Activated CD4-positive, alpha-beta T cell treated with anti-CD3 and anti-CD28 coated beads for 36 hours (primary cell): Measurements from ENCODE around the gene COL4A1. TPM values are rescaled to one million over a fixed set of nuclear protein-coding genes. Genes with fewer than 3 reads are reported as not detected.

Experiments used
- ATAC-seq: fragments of 200-7000 bp; cut with Tn5 transposase; one replicate; pipeline ENCODE4 v1.10.0; 2021; ENCODE audit warnings: mild to moderate bottlenecking, moderate library complexity
- CTCF ChIA-PET: fragments of 350-600 bp; sonication (Branson Sonifier 250); formaldehyde crosslinking; loops from one replicate; lab custom pipeline; 2021; ENCODE audit warnings: antibody characterized with exemption; lab: Charles Lee
- POLR2A ChIA-PET: fragments of 350-600 bp; sonication (Branson Sonifier 250); formaldehyde crosslinking; loops from one replicate; lab custom pipeline; 2021; ENCODE audit warnings: antibody characterized with exemption, inconsistent platforms; lab: Charles Lee
- DNase-seq: peaks from one replicate; pipeline ENCODE4 v3.0.0-alpha.2; 2020
- H3K27ac Mint-ChIP-seq: one replicate; pipeline ENCODE4 v1.8.0; 2021; ENCODE audit warnings: mixed read lengths
- H3K27me3 Mint-ChIP-seq: one replicate; pipeline ENCODE4 v1.8.0; 2021; ENCODE audit warnings: mixed read lengths
- H3K36me3 Mint-ChIP-seq: one replicate; pipeline ENCODE4 v1.8.0; 2021; ENCODE audit warnings: low read depth, mixed read lengths
- H3K4me1 Mint-ChIP-seq: one replicate; pipeline ENCODE4 v1.8.0; 2021; ENCODE audit warnings: mixed read lengths
- H3K4me3 Mint-ChIP-seq: one replicate; pipeline ENCODE4 v1.8.0; 2021; ENCODE audit warnings: mild to moderate bottlenecking, moderate library complexity, mixed read lengths
- H3K9me3 Mint-ChIP-seq: one replicate; pipeline ENCODE4 v1.8.0; 2021; ENCODE audit warnings: low read depth, mixed read lengths
- intact Hi-C, 2 experiments: fragments of 100-400 bp; cut with DNase I in 1 of 2; cut with micrococcal nuclease in 1 of 2; formaldehyde crosslinking; loops; one replicate each; pipeline versions ENCODE4 v1.14.2 to v1.15.1; 2022 to 2024; cut with DNase I, micrococcal nuclease
- total RNA-seq, 2 experiments: library from RNA; stranded (reverse); gene quantifications; one replicate each; pipeline ENCODE4 v1.2.3, GENCODE V29; 2021

Gene COL4A1
- total RNA-seq, 2 experiments from 2014 or later = 0.14 TPM; not detected in 1

DNA sequence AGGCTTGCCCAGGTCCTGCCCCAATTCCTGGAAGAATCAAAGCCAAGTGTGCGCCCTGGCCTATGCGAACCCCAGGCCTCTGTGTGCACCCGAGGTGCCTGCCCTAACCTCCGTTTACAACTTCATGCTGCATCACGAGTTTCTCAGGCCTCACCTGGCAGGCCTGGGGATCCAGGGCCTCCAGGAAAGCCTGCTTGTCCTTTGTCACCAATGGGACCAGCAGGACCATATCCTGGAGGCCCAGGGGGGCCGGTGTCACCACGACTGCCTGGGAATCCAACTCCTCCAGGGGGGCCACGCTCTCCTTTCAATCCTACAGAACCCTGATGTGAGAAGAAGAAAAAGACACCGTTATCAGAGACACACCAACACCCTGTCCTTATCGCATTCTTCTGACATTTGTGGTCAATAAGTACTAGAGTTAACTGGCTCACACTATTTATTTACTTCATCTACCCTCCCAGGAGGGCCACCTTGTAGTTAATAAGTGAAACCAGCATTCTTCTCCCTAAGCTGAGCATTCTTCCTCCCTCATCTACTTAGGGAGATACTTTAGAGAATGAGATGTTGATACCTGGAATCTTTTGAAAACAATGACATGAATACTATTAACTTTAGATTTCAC, 120.6 kb downstream of the COL4A1 start:
- ChIA-PET CTCF (no interaction called here), POLR2A (no interaction called here)
- Mint-ChIP-seq H3K9me3 (no peaks in the 10 kb centered on the region), H3K4me1 (no peaks in the 10 kb centered on the region), H3K4me3 (no peak overlapping the region), H3K36me3 (no peaks in the 10 kb centered on the region), H3K27me3 (peaks cover 10% of the 10 kb centered on the region), H3K27ac (no peak overlapping the region)
- DNase-seq (no peak), ATAC-seq (no peak)
- intact Hi-C loops = no loop called here

DNA sequence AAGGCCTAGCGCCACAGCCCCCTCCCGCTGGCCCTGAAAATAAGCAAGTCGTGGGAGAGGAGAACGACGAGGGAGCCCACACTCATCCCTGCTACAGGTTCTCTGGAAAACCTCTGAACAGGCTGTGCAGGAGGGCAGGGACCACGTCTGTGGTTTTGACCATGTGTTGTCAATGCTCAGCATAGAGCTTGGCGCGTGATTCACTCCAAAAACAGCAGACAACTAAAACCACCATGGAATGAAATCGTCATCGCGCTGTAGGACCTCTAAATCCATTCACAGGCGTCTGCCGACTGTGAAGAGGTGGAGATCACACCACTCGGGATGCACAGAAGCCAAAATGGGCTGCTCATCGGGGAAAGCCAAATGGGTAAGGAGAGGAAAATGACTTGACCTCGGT, 121.3 kb downstream of the COL4A1 start:
- POLR2A ChIA-PET = no interaction called here
- Mint-ChIP-seq H3K27me3 (peaks cover 10% of the 10 kb centered on the region), H3K36me3 (no peaks in the 10 kb centered on the region), H3K4me3 (no peak overlapping the region), H3K9me3 (no peaks in the 10 kb centered on the region), H3K4me1 (no peaks in the 10 kb centered on the region), H3K27ac (no peak overlapping the region)
- no peak for DNase-seq
- ATAC-seq = no peak
- CTCF ChIA-PET = no interaction called here
- intact Hi-C loops = no loop called here

DNA sequence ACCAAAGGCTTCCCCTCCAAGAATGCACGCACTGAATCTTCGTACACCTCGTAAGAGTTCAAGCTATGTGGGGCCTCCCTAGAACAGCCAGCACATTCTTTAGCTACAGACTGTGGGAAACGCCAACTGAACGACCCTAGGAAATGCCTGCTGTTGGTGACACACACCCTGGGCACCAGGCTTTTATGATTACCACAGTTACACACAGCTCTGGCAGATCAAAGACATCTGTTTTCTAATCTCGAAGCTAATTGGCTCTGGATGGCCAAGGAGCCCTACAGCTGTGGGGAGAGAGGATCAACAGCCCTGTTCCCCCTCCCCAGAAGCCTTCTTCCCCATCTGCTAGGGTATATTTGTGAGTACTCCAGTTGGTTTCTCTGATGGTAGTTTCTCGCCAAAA, 123.0 kb downstream of the COL4A1 start:
- CTCF ChIA-PET = interaction anchor here (0.6 to 1.0 kb wide), 2 partner anchors 37 to 1493 kb away, joined by 3 read pairs; no protein-coding TSS in a partner anchor
- H3K9me3 Mint-ChIP-seq = no peaks in the 10 kb centered on the region
- ATAC-seq (no peak), DNase-seq (no peak)
- no peaks in the 10 kb centered on the region for H3K4me1 Mint-ChIP-seq
- no peak overlapping the region for H3K4me3 Mint-ChIP-seq
- POLR2A ChIA-PET = no interaction called here
- peaks cover 7% of the 10 kb centered on the region for H3K27me3 Mint-ChIP-seq
- no peaks in the 10 kb centered on the region for H3K36me3 Mint-ChIP-seq
- intact Hi-C loops = no loop called here
- H3K27ac Mint-ChIP-seq = no peak overlapping the region

DNA sequence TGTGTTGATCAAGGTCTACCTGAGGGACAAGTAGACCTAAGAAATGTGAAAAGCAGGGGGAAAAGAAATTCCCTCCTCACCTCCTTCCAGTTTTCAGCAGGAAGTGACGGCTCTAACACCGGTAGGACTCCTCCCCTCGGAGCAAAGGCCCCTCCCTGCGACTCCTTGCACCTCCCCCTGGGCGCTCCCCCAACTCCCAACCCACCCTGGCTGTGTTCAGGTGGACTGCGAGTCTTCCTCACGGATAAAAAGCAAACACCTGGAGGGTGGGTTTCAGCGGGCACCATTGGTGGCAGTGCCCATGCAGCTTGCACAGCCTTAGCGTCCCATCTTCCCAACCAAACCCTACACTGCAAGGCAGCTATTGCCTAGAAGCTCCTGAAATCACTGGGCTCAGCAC, 124.5 kb downstream of the COL4A1 start:
- ChIA-PET POLR2A (no interaction called here), CTCF (no interaction called here)
- Mint-ChIP-seq H3K4me1 (no peaks in the 10 kb centered on the region), H3K4me3 (no peak overlapping the region), H3K9me3 (no peaks in the 10 kb centered on the region), H3K36me3 (no peaks in the 10 kb centered on the region), H3K27ac (no peak overlapping the region), H3K27me3 (peaks cover 2% of the 10 kb centered on the region)
- intact Hi-C loops = no loop called here
- no peak for ATAC-seq
- DNase-seq = no peak

DNA sequence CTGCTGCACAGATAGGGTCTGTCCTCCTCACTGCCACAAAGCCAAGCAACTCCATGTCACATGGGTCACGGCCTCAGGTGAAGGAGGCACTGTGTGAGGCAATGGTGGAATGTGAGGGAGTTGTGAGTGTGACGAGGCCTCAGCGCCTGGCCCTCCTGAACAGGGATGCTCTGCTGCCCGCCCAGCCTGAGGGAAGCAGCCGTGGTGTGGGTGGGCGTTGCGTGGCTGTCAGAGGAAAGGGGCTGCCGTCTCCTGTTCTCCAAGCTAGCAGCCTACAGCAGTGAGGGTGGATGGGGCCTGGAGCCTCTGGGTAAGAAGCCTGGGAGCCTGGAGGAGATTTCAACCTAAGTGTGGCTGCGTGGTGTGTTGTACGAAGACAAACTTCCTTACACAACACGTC, 125.0 kb downstream of the COL4A1 start:
- Mint-ChIP-seq H3K27me3 (peaks cover 4% of the 10 kb centered on the region), H3K4me1 (no peaks in the 10 kb centered on the region), H3K4me3 (no peak overlapping the region), H3K36me3 (no peaks in the 10 kb centered on the region), H3K27ac (no peak overlapping the region), H3K9me3 (no peaks in the 10 kb centered on the region)
- DNase-seq = no peak
- intact Hi-C loops = no loop called here
- ChIA-PET POLR2A (no interaction called here), CTCF (no interaction called here)
- no peak for ATAC-seq

DNA sequence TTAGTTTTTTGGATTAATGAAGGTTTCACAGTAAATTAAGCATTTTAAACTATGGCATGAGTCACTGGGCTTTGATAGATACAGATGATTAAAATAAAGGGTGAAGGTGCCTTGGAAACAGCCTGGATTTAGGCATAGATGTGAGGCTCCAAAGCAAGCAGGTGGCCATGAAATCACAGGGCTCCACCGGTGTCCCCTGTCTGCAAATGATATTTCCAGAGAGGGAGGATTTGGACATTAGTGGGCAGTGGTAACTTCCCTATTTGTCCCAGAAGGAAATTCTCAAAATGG, 127.2 kb downstream of the COL4A1 start:
- intact Hi-C loops = no loop called here
- ATAC-seq (no peak), DNase-seq (no peak)
- ChIA-PET CTCF (no interaction called here), POLR2A (no interaction called here)
- Mint-ChIP-seq H3K36me3 (no peaks in the 10 kb centered on the region), H3K27ac (no peak overlapping the region), H3K27me3 (peaks cover 2% of the 10 kb centered on the region), H3K4me3 (no peak overlapping the region), H3K9me3 (no peaks in the 10 kb centered on the region), H3K4me1 (no peaks in the 10 kb centered on the region)

DNA sequence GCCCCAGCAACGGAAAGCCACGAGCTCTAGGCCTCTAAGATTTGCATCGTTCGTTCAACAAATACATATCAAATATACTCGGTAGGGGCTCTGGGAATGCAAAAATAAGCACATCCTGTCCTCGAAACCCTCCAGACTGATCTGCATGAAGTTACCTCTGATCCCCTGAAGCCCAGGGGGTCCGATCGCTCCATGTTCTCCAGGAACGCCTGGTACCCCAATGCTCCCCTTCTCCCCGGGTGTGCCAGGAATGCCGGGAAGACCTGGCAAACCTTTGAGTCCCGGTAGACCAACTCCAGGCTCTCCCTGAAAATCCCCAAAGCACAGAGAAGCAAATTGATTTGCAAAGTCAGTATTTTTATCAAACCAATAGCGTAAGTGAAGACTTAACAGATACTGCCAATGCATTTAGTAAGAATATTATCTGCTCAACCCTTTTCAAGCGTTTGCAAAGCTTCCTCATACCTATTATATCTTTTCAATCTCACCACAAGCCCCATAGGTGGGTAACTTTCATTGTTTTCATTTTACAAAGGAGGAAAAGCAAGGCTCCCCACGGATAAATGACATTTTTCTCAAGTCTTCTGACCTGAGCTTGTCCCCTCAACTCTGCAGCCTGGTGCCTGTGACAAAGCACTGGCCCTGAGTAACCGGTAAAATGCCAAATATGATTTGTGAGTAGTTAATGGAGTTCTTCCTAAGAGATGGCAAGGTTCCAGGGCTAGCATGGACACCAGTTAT, 127.7 kb downstream of the COL4A1 start:
- CTCF ChIA-PET = no interaction called here
- no peaks in the 10 kb centered on the region for H3K4me1 Mint-ChIP-seq
- intact Hi-C loops = no loop called here
- DNase-seq = no peak
- H3K36me3 Mint-ChIP-seq = no peaks in the 10 kb centered on the region
- POLR2A ChIA-PET = no interaction called here
- no peaks in the 10 kb centered on the region for H3K9me3 Mint-ChIP-seq
- ATAC-seq = no peak
- H3K27me3 Mint-ChIP-seq = peaks cover 4% of the 10 kb centered on the region
- no peak overlapping the region for H3K27ac Mint-ChIP-seq
- H3K4me3 Mint-ChIP-seq = no peak overlapping the region

DNA sequence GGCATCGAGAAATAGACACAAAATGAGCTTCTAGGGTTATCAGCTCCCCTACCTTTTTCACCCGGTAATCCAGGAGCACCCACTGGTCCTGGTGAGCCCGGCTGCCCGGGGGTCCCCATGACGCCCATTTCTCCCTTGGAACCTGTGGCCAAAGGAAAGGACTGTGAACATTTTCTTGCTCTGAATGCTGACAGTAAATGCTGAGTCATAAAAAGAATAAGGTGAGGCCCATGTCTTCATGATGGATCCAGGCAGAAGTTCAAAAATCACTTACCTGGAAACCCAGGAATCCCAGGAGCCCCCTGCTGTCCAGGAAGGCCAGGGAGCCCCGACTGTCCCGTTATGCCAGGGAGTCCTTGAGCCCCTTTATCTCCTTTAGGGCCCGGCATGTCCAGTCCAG, 129.2 kb downstream of the COL4A1 start:
- Mint-ChIP-seq H3K4me3 (no peak overlapping the region), H3K9me3 (peaks cover 4% of the 10 kb centered on the region), H3K27me3 (peaks cover 4% of the 10 kb centered on the region), H3K4me1 (no peaks in the 10 kb centered on the region), H3K27ac (no peak overlapping the region), H3K36me3 (no peaks in the 10 kb centered on the region)
- DNase-seq (no peak), ATAC-seq (no peak)
- POLR2A ChIA-PET = no interaction called here
- intact Hi-C loops = no loop called here
- CTCF ChIA-PET = no interaction called here

DNA sequence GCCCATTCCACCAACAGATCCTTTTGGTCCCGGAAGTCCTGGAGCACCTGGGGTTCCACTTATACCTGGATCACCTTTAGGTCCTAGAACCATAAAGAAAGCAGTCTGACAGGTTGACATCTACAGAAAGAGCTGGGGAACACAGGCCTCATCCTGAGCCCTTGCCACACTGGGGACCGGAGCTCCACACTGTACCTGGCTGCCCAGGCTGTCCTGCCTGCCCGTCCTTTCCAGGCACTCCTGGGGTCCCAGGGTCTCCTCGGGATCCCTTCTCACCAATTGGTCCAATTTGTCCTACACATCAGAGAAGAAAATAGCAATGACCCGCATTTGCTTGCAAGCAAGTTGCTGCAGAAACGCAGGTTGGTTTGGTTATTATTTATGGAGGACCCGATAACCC, 130.5 kb downstream of the COL4A1 start:
- intact Hi-C loops = no loop called here
- Mint-ChIP-seq H3K27ac (no peak overlapping the region), H3K9me3 (peaks cover 7% of the 10 kb centered on the region), H3K4me1 (no peaks in the 10 kb centered on the region), H3K27me3 (peaks cover 4% of the 10 kb centered on the region), H3K4me3 (no peak overlapping the region), H3K36me3 (no peaks in the 10 kb centered on the region)
- DNase-seq = no peak
- POLR2A ChIA-PET = no interaction called here
- CTCF ChIA-PET = no interaction called here
- ATAC-seq = no peak

DNA sequence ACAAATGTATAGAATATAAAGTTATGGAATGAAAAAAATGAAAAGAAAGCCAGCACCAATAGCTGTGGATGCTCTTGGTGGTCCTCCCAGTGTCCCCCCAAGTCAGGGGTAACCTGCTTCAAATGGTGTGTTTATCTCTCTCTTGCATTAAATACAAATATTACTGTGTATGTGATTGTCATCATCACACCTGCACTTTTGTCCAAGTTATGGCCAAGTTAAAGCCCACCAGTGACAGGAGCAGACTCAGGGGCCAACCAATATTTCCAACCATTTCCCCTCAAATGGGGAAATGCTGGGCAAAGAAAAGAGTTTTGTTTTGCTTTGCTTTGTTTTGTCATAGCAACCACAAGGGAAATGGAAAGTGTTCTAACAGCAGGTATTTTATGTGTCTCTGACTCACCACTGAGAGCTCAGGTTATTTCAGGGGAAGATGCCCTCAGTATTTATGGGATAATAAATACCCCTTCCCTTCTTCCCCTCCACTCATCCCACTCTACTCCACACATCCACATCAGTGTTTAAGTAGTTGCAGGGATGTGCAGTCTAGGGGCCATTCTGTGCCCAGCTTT, 133.6 kb downstream of the COL4A1 start:
- H3K4me3 Mint-ChIP-seq = no peak overlapping the region
- intact Hi-C loops = no loop called here
- CTCF ChIA-PET = no interaction called here
- H3K36me3 Mint-ChIP-seq = no peaks in the 10 kb centered on the region
- H3K9me3 Mint-ChIP-seq = peaks cover 7% of the 10 kb centered on the region
- POLR2A ChIA-PET = no interaction called here
- no peak for DNase-seq
- no peak for ATAC-seq
- H3K27ac Mint-ChIP-seq = no peak overlapping the region
- peaks cover 8% of the 10 kb centered on the region for H3K27me3 Mint-ChIP-seq
- no peaks in the 10 kb centered on the region for H3K4me1 Mint-ChIP-seq

DNA sequence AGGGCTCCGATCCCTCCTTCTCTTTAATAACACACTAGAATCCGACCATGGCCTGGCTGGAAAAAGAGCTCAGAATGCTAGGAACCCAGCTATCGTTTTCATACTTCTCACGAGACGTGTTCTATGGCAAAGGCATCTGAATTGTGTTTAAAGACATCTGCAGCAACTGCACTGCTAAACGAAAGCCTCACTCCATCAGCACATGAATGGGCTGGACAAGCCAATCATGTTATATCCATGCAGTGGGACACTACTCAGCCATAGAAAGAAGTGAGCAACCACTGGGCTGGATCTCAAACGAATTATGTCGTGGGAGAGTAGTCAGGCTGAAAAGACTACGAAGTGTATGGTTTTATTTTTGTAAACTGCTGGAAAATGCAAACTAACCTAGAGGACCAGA, 136.1 kb downstream of the COL4A1 start:
- H3K27ac Mint-ChIP-seq = no peak overlapping the region
- POLR2A ChIA-PET = no interaction called here
- intact Hi-C loops = no loop called here
- ATAC-seq (no peak), DNase-seq (no peak)
- H3K4me3 Mint-ChIP-seq = no peak overlapping the region
- H3K36me3 Mint-ChIP-seq = no peaks in the 10 kb centered on the region
- H3K4me1 Mint-ChIP-seq = no peaks in the 10 kb centered on the region
- CTCF ChIA-PET = no interaction called here
- H3K9me3 Mint-ChIP-seq = peaks cover 7% of the 10 kb centered on the region
- peaks cover 6% of the 10 kb centered on the region for H3K27me3 Mint-ChIP-seq

DNA sequence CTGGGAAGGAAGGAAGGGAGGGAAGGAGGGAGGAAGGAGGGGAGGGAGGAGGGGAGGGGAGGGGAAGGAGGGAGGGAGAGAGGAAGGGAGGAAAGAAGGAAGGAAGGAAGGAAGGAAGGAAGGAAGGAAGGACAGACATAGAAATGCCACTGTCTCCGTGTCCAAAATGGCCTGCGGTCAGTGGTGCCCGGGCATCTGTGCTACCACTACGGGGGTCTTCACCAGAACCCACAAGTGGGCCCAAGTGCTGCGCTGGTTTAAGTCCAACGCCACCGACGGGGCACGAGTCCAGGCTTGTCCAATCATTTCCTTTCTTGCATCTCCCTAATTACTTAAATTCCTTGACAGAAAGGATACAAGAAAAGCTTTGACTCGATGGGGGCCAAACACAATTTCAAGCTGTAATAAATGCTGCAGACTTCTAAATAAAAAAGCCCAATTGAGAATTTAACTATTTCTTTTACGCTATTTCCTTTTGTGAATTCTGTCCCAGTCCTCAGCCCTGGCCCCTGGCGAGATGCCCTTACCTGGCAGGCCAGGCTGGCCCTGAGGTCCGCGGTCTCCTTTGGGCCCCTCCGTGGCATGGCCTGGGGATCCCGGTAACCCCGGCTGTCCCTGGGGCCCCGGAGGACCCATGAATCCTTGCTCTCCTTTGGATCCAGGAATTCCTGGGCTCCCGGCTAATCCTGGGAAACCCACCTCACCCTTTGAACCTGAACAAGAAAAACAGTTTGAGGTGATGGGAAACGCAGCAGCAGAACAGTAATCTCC, 136.8 kb downstream of the COL4A1 start:
- DNase-seq (no peak), ATAC-seq (no peak)
- Mint-ChIP-seq H3K9me3 (peaks cover 7% of the 10 kb centered on the region), H3K4me1 (no peaks in the 10 kb centered on the region), H3K27ac (no peak overlapping the region), H3K27me3 (peaks cover 7% of the 10 kb centered on the region), H3K4me3 (no peak overlapping the region), H3K36me3 (no peaks in the 10 kb centered on the region)
- ChIA-PET POLR2A (no interaction called here), CTCF (no interaction called here)
- intact Hi-C loops = no loop called here
